Rectal smooth muscle tissue (tissue), 1 donor: ENCODE measurements around the gene SDF4.

Experiments
- H3K27ac ChIP-seq: one replicate; pipeline ENCODE4 v1.7.0; 2013; ENCODE audit warnings: low read depth, low read length, inconsistent platforms
- H3K27me3 ChIP-seq: one replicate; pipeline ENCODE4 v1.7.0; 2013; ENCODE audit warnings: low read length; ENCODE audit not compliant: control insufficient read depth, insufficient read depth
- H3K36me3 ChIP-seq: one replicate; pipeline ENCODE4 v1.7.0; 2013; ENCODE audit warnings: low read length; ENCODE audit not compliant: control insufficient read depth, insufficient read depth
- H3K4me1 ChIP-seq: one replicate; pipeline ENCODE4 v1.7.0; 2013; ENCODE audit warnings: low read length; ENCODE audit not compliant: control insufficient read depth, insufficient read depth
- H3K4me3 ChIP-seq: one replicate; pipeline ENCODE4 v1.7.0; 2013; ENCODE audit warnings: low read length
- H3K9ac ChIP-seq: one replicate; pipeline ENCODE4 v1.7.0; 2013; ENCODE audit warnings: low read length

Gene SDF4

GRCh38 chr1:1206376-1206965 is 25.3 kb downstream of the SDF4 start, which contains the start of gene TNFRSF18:
Gene TNFRSF18 (minus strand): TSS chr1:1206592. CDS start chr1:1206571, 21 bp downstream.
- Histone ChIP-seq H3K27ac (no peak within 1 kb of the TSS), H3K4me3 (peak within 1 kb of the TSS; percentile 21), H3K36me3 (no peaks in the 10 kb centered on the region), H3K27me3 (peaks cover 24% of the 10 kb centered on the region), H3K9ac (no peak within 1 kb of the TSS), H3K4me1 (peaks cover 5% of the 10 kb centered on the region)

GRCh38 chr1:1205769-1206375 is 25.9 kb downstream of the SDF4 start:
- Histone ChIP-seq H3K4me1 (peaks cover 5% of the 10 kb centered on the region), H3K36me3 (no peaks in the 10 kb centered on the region), H3K4me3 (peak overlapping the region; percentile 21), H3K9ac (no peak overlapping the region), H3K27ac (no peak overlapping the region), H3K27me3 (peaks cover 24% of the 10 kb centered on the region)

GRCh38 chr1:1204998-1205768 is 26.6 kb downstream of the SDF4 start:
- Histone ChIP-seq H3K4me1 (peaks cover 5% of the 10 kb centered on the region), H3K27me3 (peaks cover 24% of the 10 kb centered on the region), H3K36me3 (no peaks in the 10 kb centered on the region), H3K4me3 (no peak overlapping the region), H3K27ac (no peak overlapping the region), H3K9ac (no peak overlapping the region)

- Histone ChIP-seq H3K36me3 (no peaks in the 10 kb centered on the region), H3K4me1 (peaks cover 5% of the 10 kb centered on the region), H3K27me3 (peaks cover 24% of the 10 kb centered on the region), H3K4me3 (no peak overlapping the region), H3K27ac (no peak overlapping the region), H3K9ac (no peak overlapping the region)
Measured at GRCh38 chr1:1204425-1204920, 27.3 kb downstream of the SDF4 start.

GRCh38 chr1:1203561-1204424 is 28.0 kb downstream of the SDF4 start:
- Histone ChIP-seq H3K27me3 (peaks cover 24% of the 10 kb centered on the region), H3K4me3 (no peak overlapping the region), H3K9ac (no peak overlapping the region), H3K36me3 (no peaks in the 10 kb centered on the region), H3K4me1 (peaks cover 5% of the 10 kb centered on the region), H3K27ac (no peak overlapping the region)

GRCh38 chr1:1202831-1203560 is 28.8 kb downstream of the SDF4 start:
- Histone ChIP-seq H3K36me3 (no peaks in the 10 kb centered on the region), H3K27me3 (peaks cover 24% of the 10 kb centered on the region), H3K4me1 (peaks cover 2% of the 10 kb centered on the region), H3K27ac (no peak overlapping the region), H3K9ac (no peak overlapping the region), H3K4me3 (no peak overlapping the region)

GRCh38 chr1:1200876-1201810 is 30.7 kb downstream of the SDF4 start:
- no peak overlapping the region for H3K9ac ChIP-seq
- peaks cover 12% of the 10 kb centered on the region for H3K27me3 ChIP-seq
- H3K4me1 ChIP-seq: no peaks in the 10 kb centered on the region
- no peaks in the 10 kb centered on the region for H3K36me3 ChIP-seq
- H3K27ac ChIP-seq: no peak overlapping the region
- peak overlapping the region; percentile 32 for H3K4me3 ChIP-seq

- Histone ChIP-seq H3K4me3 (no peak overlapping the region), H3K27me3 (peaks cover 4% of the 10 kb centered on the region), H3K9ac (no peak overlapping the region), H3K36me3 (no peaks in the 10 kb centered on the region), H3K4me1 (no peaks in the 10 kb centered on the region), H3K27ac (no peak overlapping the region)
Measured at GRCh38 chr1:1199961-1200875, 31.6 kb downstream of the SDF4 start.

- no peaks in the 10 kb centered on the region for H3K36me3 ChIP-seq
- no peaks in the 10 kb centered on the region for H3K4me1 ChIP-seq
- no peak overlapping the region for H3K27ac ChIP-seq
- H3K9ac ChIP-seq: no peak overlapping the region
- no peak overlapping the region for H3K4me3 ChIP-seq
- no peaks in the 10 kb centered on the region for H3K27me3 ChIP-seq
Measured at GRCh38 chr1:1199141-1199960, 32.5 kb downstream of the SDF4 start.
